Measurements from ENCODE around the gene B4GALT6.

B4GALT6 gene

DNA sequence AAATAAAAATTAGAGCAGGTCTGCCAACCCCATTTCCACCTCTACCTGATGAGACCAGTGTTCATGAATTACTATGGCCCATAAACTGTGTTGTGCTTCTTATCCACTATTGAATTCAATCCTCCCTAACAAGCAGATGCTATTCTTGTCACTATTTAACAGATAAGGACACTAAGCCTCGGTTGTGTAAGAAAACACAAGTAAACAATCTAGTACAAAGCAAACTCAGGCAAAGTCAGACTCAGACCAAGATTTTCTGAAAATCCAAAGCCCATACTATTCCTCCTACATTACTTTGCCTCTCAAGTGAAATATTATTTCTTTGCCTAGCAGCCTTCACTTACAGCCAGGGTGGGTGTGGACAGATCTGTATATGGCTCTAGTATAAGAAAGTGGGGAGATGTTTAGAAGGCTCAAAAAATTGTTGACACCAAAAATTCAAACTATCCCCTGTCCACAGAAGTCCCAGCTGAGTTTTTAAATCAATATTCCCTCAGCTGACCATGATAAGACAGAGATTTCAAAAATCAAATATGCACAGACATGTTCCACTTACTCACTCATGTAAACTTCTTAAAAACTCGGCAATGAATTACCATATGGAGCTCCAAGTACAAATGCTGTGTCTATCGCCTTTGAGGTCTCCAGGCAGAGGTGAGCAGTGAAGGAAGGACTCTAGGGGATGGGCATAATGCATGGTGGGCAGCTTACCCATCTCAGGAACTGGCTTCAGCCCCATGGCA lies 108.7 kb downstream of the B4GALT6 start:
- TF ChIP-seq, protein P1, sequence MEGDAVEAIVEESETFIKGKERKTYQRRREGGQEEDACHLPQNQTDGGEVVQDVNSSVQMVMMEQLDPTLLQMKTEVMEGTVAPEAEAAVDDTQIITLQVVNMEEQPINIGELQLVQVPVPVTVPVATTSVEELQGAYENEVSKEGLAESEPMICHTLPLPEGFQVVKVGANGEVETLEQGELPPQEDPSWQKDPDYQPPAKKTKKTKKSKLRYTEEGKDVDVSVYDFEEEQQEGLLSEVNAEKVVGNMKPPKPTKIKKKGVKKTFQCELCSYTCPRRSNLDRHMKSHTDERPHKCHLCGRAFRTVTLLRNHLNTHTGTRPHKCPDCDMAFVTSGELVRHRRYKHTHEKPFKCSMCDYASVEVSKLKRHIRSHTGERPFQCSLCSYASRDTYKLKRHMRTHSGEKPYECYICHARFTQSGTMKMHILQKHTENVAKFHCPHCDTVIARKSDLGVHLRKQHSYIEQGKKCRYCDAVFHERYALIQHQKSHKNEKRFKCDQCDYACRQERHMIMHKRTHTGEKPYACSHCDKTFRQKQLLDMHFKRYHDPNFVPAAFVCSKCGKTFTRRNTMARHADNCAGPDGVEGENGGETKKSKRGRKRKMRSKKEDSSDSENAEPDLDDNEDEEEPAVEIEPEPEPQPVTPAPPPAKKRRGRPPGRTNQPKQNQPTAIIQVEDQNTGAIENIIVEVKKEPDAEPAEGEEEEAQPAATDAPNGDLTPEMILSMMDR (IDR thresholded peaks at IDR 0.05; ENCODE audit: low read depth, low read length, poor library complexity, severe bottlenecking): no peak
- no peak for TF ChIP-seq EZH2phosphoT487 (IDR thresholded peaks at IDR 0.05; ENCODE audit: borderline replicate concordance, low read length)
- no peak overlapping the region for H3K4me2 ChIP-seq (ENCODE audit: low read length)
- no peaks in the 10 kb centered on the region for H3F3A ChIP-seq (ENCODE audit: control insufficient read depth, insufficient read depth)
- no peak overlapping the region for H3K27ac ChIP-seq (ENCODE audit: low read depth, low read length)
- peaks cover 16% of the 10 kb centered on the region for H3K4me1 ChIP-seq (ENCODE audit: control insufficient read depth, low read length)
- H4K20me1 ChIP-seq (ENCODE audit: control insufficient read depth, insufficient read depth, low read depth, low read length): no peaks in the 10 kb centered on the region
- no peaks in the 10 kb centered on the region for H3K79me2 ChIP-seq (ENCODE audit: control insufficient read depth, low read length)
- H3K9me2 ChIP-seq (replicated peaks; ENCODE audit: control insufficient read depth, low read length): no peaks in the 10 kb centered on the region
- no peaks in the 10 kb centered on the region for H3K27me3 ChIP-seq (ENCODE audit: control insufficient read depth, low read length)
- no peak overlapping the region for H3K4me3 ChIP-seq (ENCODE audit: low read length)
- no peaks in the 10 kb centered on the region for H3K36me3 ChIP-seq (ENCODE audit: control insufficient read depth, low read length)
- no peaks in the 10 kb centered on the region for H3K9me3 ChIP-seq (ENCODE audit: control insufficient read depth, insufficient read depth, low read length)

DNA sequence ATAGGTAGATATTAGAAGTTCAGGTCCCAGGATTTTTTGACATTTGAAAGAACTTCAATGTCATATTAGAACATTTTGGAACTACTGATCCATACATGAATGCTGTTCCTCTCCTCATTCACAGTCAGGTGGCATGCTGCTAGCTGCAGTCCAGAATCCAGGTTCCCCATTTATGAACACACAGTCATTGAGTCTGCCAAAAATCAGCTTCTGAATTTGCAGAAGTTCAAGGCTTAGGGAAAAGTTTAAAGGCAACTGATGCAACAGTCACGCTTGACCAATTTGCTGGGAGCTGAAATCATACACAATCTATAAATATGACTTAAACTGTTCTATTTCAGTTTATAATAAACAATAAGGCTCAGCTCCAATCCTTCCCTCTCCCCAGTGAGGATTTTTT lies 110.0 kb downstream of the B4GALT6 start:
- Histone ChIP-seq H3K79me2 (ENCODE audit: control insufficient read depth, low read length) (no peaks in the 10 kb centered on the region), H3K27me3 (ENCODE audit: control insufficient read depth, low read length) (no peaks in the 10 kb centered on the region), H3K9me3 (ENCODE audit: control insufficient read depth, insufficient read depth, low read length) (no peaks in the 10 kb centered on the region), H3K4me2 (ENCODE audit: low read length) (no peak overlapping the region), H3K4me1 (ENCODE audit: control insufficient read depth, low read length) (peaks cover 16% of the 10 kb centered on the region), H4K20me1 (ENCODE audit: control insufficient read depth, insufficient read depth, low read depth, low read length) (no peaks in the 10 kb centered on the region), H3K4me3 (ENCODE audit: low read length) (no peak overlapping the region), H3F3A (ENCODE audit: control insufficient read depth, insufficient read depth) (no peaks in the 10 kb centered on the region), H3K27ac (ENCODE audit: low read depth, low read length) (no peak overlapping the region), H3K36me3 (ENCODE audit: control insufficient read depth, low read length) (no peaks in the 10 kb centered on the region), H3K9me2 (replicated peaks; ENCODE audit: control insufficient read depth, low read length) (no peaks in the 10 kb centered on the region)
- TF ChIP-seq EZH2phosphoT487 (IDR thresholded peaks at IDR 0.05; ENCODE audit: borderline replicate concordance, low read length): no peak
- TF ChIP-seq, protein P1 (IDR thresholded peaks at IDR 0.05; ENCODE audit: low read depth, low read length, poor library complexity, severe bottlenecking): no peak
